Panc1 (cell line): ENCODE results near the gene FGF22. TPM values are rescaled to one million over a fixed set of nuclear protein-coding genes. Genes with fewer than 3 reads are reported as not detected.

Source experiments
- ATAC-seq: fragments of 200-7000 bp; cut with Tn5 transposase; 2 replicates; pipeline ENCODE4 v1.9.1; 2020; ENCODE audit warnings: mild to moderate bottlenecking, moderate library complexity
- BruUV-seq: library from RNA; stranded (reverse); fragments of 400-500 nt; replicated peaks from 2 replicates; lab custom pipeline; 2021; lab: Mats Ljungman, UMichigan
- CTCF ChIA-PET: fragments of 300-600 bp; sonication (Branson Sonifier 250); formaldehyde crosslinking; loops from one replicate; lab custom pipeline; 2022; ENCODE audit warnings: antibody characterized with exemption; lab: Charles Lee
- POLR2A ChIA-PET: fragments of 300-600 bp; sonication (Branson Sonifier 250); formaldehyde crosslinking; loops from one replicate; lab custom pipeline; 2022; ENCODE audit warnings: antibody characterized with exemption; lab: Charles Lee
- DNase-seq: peaks from one replicate; pipeline ENCODE4 v3.0.0-alpha.2; 2010; ENCODE audit warnings: low read depth, low spot score
- H3K27ac ChIP-seq: 2 replicates; pipeline ENCODE4 v1.5.1; 2011; ENCODE audit warnings: mild to moderate bottlenecking, low read length, inconsistent platforms
- H3K27me3 ChIP-seq: fragments of 200-500 bp; sonication (Bioruptor generic); 2 replicates; pipeline ENCODE4 v1.6.0; 2014; ENCODE audit warnings: low read length, inconsistent platforms; ENCODE audit not compliant: control insufficient read depth, insufficient read depth
- H3K36me3 ChIP-seq: fragments of 200-500 bp; sonication (Bioruptor generic); 2 replicates; pipeline ENCODE4 v1.5.1; 2014; ENCODE audit warnings: inconsistent platforms, mild to moderate bottlenecking, low read length, moderate library complexity; ENCODE audit not compliant: control insufficient read depth, insufficient read depth
- H3K4me1 ChIP-seq: 2 replicates; pipeline ENCODE4 v1.5.1; 2011; ENCODE audit warnings: inconsistent platforms, mild to moderate bottlenecking, low read length, moderate library complexity; ENCODE audit not compliant: control insufficient read depth, insufficient read depth
- H3K4me3 ChIP-seq, 2 experiments: 2 replicates each; pipeline ENCODE4 v1.5.1; 2011 to 2012; ENCODE audit warnings: low read depth in 2 of 2, low read length in 2 of 2, mild to moderate bottlenecking in 2 of 2, inconsistent platforms in 1 of 2, moderate library complexity in 1 of 2
- H3K9me3 ChIP-seq: fragments of 200-500 bp; sonication (Bioruptor generic); 2 replicates; pipeline ENCODE4 v1.5.1; 2014; ENCODE audit warnings: low read depth, mild to moderate bottlenecking, inconsistent platforms, low read length, moderate library complexity; ENCODE audit not compliant: control insufficient read depth, insufficient read depth
- POLR2AphosphoS5 ChIP-seq: IDR thresholded peaks from 2 replicates; pipeline ENCODE4 v1.6.1; 2012; ENCODE audit warnings: mild to moderate bottlenecking, low read depth, low read length, moderate library complexity
- SIN3A ChIP-seq: IDR thresholded peaks from 2 replicates; pipeline ENCODE4 v1.6.1; 2012; ENCODE audit warnings: low read depth, mild to moderate bottlenecking, low read length, moderate library complexity, borderline replicate concordance; ENCODE audit not compliant: insufficient read depth
- TCF7L2 ChIP-seq: IDR thresholded peaks from 2 replicates; pipeline ENCODE4 v1.6.1; 2011; ENCODE audit warnings: mild to moderate bottlenecking, low read depth, low read length, inconsistent platforms
- in situ Hi-C: cut with HindIII; loops from 2 replicates; pipeline ENCODE4 v1.10.0; 2016; ENCODE audit warnings: low sequenced_read_pairs, low pct_unique_long_range_greater_than_20kb
- intact Hi-C: fragments of 100-400 bp; cut with micrococcal nuclease; formaldehyde crosslinking; loops from one replicate; pipeline ENCODE4 v1.10.0; 2022; ENCODE audit not compliant: unreplicated experiment
- total RNA-seq: library from RNA; stranded (reverse); gene quantifications from one replicate; pipeline ENCODE4 v1.2.1, GENCODE V29; 2021; ENCODE audit not compliant: unreplicated experiment
- TF ChIP-seq, protein P1 (sequence below), 2 experiments: IDR thresholded peaks; 2 replicates each; pipeline ENCODE4 v1.6.1; 2011 to 2012; ENCODE audit warnings: low read depth in 2 of 2, control low read depth in 1 of 2, low read length in 1 of 2, mild to moderate bottlenecking in 1 of 2, moderate library complexity in 1 of 2; ENCODE audit not compliant: insufficient read depth in 1 of 2
- TF ChIP-seq, protein P2 (sequence below): fragments of 450-650 bp; IDR thresholded peaks from 2 replicates; pipeline ENCODE4 v1.5.1; 2017; ENCODE audit warnings: mild to moderate bottlenecking

The FGF22 gene
- total RNA-seq, 1 experiment from 2014 or later = 0.72 TPM

GRCh38 chr19:685454-685931, 45.8 kb downstream of the FGF22 start:
- in situ Hi-C loops = no loop called here
- intact Hi-C loops = no loop called here
- Histone ChIP-seq H3K36me3 (no peaks in the 10 kb centered on the region), H3K4me3 (no peak overlapping the region), H3K27ac (no peak overlapping the region), H3K9me3 (no peaks in the 10 kb centered on the region), H3K4me1 (no peaks in the 10 kb centered on the region), H3K27me3 (no peaks in the 10 kb centered on the region)
- DNase-seq (no peak), ATAC-seq (no peak)
- POLR2A ChIA-PET = no interaction called here
- TF ChIP-seq, protein P1, sequence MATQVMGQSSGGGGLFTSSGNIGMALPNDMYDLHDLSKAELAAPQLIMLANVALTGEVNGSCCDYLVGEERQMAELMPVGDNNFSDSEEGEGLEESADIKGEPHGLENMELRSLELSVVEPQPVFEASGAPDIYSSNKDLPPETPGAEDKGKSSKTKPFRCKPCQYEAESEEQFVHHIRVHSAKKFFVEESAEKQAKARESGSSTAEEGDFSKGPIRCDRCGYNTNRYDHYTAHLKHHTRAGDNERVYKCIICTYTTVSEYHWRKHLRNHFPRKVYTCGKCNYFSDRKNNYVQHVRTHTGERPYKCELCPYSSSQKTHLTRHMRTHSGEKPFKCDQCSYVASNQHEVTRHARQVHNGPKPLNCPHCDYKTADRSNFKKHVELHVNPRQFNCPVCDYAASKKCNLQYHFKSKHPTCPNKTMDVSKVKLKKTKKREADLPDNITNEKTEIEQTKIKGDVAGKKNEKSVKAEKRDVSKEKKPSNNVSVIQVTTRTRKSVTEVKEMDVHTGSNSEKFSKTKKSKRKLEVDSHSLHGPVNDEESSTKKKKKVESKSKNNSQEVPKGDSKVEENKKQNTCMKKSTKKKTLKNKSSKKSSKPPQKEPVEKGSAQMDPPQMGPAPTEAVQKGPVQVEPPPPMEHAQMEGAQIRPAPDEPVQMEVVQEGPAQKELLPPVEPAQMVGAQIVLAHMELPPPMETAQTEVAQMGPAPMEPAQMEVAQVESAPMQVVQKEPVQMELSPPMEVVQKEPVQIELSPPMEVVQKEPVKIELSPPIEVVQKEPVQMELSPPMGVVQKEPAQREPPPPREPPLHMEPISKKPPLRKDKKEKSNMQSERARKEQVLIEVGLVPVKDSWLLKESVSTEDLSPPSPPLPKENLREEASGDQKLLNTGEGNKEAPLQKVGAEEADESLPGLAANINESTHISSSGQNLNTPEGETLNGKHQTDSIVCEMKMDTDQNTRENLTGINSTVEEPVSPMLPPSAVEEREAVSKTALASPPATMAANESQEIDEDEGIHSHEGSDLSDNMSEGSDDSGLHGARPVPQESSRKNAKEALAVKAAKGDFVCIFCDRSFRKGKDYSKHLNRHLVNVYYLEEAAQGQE (IDR thresholded peaks at IDR 0.05; ENCODE audit: insufficient read depth in 1 of 2, low read depth in 2 of 2, low read length in 1 of 2) = no peak
- no peak for TF ChIP-seq POLR2AphosphoS5
- TF ChIP-seq, protein P2, sequence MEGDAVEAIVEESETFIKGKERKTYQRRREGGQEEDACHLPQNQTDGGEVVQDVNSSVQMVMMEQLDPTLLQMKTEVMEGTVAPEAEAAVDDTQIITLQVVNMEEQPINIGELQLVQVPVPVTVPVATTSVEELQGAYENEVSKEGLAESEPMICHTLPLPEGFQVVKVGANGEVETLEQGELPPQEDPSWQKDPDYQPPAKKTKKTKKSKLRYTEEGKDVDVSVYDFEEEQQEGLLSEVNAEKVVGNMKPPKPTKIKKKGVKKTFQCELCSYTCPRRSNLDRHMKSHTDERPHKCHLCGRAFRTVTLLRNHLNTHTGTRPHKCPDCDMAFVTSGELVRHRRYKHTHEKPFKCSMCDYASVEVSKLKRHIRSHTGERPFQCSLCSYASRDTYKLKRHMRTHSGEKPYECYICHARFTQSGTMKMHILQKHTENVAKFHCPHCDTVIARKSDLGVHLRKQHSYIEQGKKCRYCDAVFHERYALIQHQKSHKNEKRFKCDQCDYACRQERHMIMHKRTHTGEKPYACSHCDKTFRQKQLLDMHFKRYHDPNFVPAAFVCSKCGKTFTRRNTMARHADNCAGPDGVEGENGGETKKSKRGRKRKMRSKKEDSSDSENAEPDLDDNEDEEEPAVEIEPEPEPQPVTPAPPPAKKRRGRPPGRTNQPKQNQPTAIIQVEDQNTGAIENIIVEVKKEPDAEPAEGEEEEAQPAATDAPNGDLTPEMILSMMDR = no peak
- no peak for TF ChIP-seq SIN3A
- TF ChIP-seq TCF7L2 = no peak
- CTCF ChIA-PET = no interaction called here
- BruUV-seq = no TSS peak

DNA sequence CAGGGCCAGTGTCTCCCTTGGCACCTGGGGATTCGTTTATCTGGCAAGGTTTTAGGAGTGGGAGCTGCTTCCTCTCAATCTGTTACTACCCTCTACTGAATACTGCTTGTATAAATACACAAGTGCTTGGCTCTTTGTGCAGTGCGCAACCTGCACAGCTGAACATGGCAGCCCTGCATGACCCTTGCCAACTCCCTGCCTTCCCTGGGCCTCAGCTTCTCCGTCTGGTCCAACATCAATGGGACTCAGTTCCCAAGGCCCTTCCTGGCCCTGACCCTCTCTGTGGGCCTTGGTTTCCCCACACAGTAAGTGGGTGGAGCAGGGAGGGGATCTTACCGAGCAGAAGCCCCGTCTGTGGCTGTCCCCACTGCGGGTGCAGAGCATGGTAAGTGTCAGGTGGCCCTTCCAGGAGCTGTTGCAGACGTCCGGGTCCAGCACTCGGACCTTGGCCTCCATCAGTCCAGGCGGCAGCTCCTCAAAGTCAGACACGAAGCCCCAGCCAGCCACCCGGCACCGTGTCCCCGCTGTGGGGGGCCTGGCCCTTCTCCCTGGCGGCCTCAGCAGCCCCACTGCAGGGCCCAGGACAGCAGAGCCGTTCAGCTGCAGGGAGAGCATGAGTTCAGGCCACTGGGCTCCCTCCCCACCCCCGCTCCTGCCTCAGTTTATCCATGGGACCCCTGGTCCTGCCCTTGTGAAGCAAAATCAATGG, 47.1 kb downstream of the FGF22 start:
- intact Hi-C loops = no loop called here
- no peak for DNase-seq
- no peaks in the 10 kb centered on the region for H3K9me3 ChIP-seq
- in situ Hi-C loops = no loop called here
- H3K4me1 ChIP-seq = no peaks in the 10 kb centered on the region
- no peaks in the 10 kb centered on the region for H3K36me3 ChIP-seq
- ChIA-PET POLR2A (no interaction called here), CTCF (interaction anchor here (0.7 kb wide), 1 partner anchor 1774 kb away, joined by 5 read pairs; no protein-coding TSS in a partner anchor)
- no TSS peak for BruUV-seq
- H3K27me3 ChIP-seq = no peaks in the 10 kb centered on the region
- no peak overlapping the region for H3K4me3 ChIP-seq
- ATAC-seq = no peak
- H3K27ac ChIP-seq = no peak overlapping the region
- TF ChIP-seq, protein P1 (IDR thresholded peaks at IDR 0.05; ENCODE audit: insufficient read depth in 1 of 2, low read depth in 2 of 2, low read length in 1 of 2) = no peak
- TF ChIP-seq SIN3A (no peak), TCF7L2 (no peak), POLR2AphosphoS5 (no peak)
- TF ChIP-seq, protein P2 = no peak
